ENCODE results near the gene ARL4C.
"Not testable (repeated sequence)": the region's sequence is repeated elsewhere in the genome, so short reads cannot be mapped to it uniquely, and the experiment has no call there.

The ARL4C gene

GRCh38 chr2:234472155-234472554 lies 24.7 kb downstream of the ARL4C start:
- no peak for DNase-seq

GRCh38 chr2:234469972-234470371 lies 26.9 kb downstream of the ARL4C start:
- DNase-seq: no peak

- DNase-seq: no peak
Observed at GRCh38 chr2:234469251-234469845, 27.5 kb downstream of the ARL4C start.

- no peak for DNase-seq
Observed at GRCh38 chr2:234468503-234468902, 28.4 kb downstream of the ARL4C start.

- DNase-seq: peak; percentile 53
Observed at GRCh38 chr2:234467289-234467688, 29.6 kb downstream of the ARL4C start.

- no peak for DNase-seq
Observed at GRCh38 chr2:234464291-234464645, 32.6 kb downstream of the ARL4C start.

GRCh38 chr2:234463626-234464290 lies 33.1 kb downstream of the ARL4C start:
- no peak for DNase-seq

- no peak for DNase-seq
Observed at GRCh38 chr2:234462218-234462992, 34.5 kb downstream of the ARL4C start.

GRCh38 chr2:234459401-234460009 lies 37.4 kb downstream of the ARL4C start:
- no peak for DNase-seq

GRCh38 chr2:234458466-234458865 lies 38.4 kb downstream of the ARL4C start:
- no peak for DNase-seq

GRCh38 chr2:234457421-234457820 lies 39.5 kb downstream of the ARL4C start:
- peak; percentile 38 for DNase-seq

- DNase-seq: not testable (repeated sequence)
Observed at GRCh38 chr2:234455246-234455645, 41.6 kb downstream of the ARL4C start.

GRCh38 chr2:234454433-234454832 lies 42.4 kb downstream of the ARL4C start:
- no peak for DNase-seq

GRCh38 chr2:234453216-234453615 lies 43.7 kb downstream of the ARL4C start:
- DNase-seq: no peak

GRCh38 chr2:234451852-234452625 lies 44.8 kb downstream of the ARL4C start:
- peak; percentile 97 for DNase-seq

GRCh38 chr2:234451242-234451641 lies 45.6 kb downstream of the ARL4C start:
- no peak for DNase-seq

GRCh38 chr2:234450431-234451124 lies 46.3 kb downstream of the ARL4C start:
- no peak for DNase-seq

GRCh38 chr2:234448506-234449184 lies 48.2 kb downstream of the ARL4C start:
- no peak for DNase-seq

GRCh38 chr2:234447963-234448362 lies 48.9 kb downstream of the ARL4C start:
- no peak for DNase-seq

GRCh38 chr2:234447189-234447588 lies 49.7 kb downstream of the ARL4C start:
- no peak for DNase-seq

- DNase-seq: no peak
Observed at GRCh38 chr2:234446404-234447076, 50.3 kb downstream of the ARL4C start.

All from fibroblast of skin of back (primary cell).